Measurements from ENCODE around the gene BTBD2.

BTBD2 gene

GRCh38 chr19:2043251-2043641, 27.7 kb upstream of the BTBD2 start:
- Histone ChIP-seq H3K9me3 (ENCODE audit: control insufficient read depth, insufficient read depth, low read length) (no peaks in the 10 kb centered on the region), H3K4me3 (ENCODE audit: low read depth, low read length) (no peak overlapping the region), H3K9ac (ENCODE audit: low read depth, low read length) (no peak overlapping the region), H3K36me3 (ENCODE audit: control insufficient read depth, insufficient read depth, low read length) (peaks cover 72% of the 10 kb centered on the region), H3K27ac (ENCODE audit: low read depth, low read length) (no peak overlapping the region), H3K4me1 (ENCODE audit: control insufficient read depth, insufficient read depth, low read length) (peaks cover 8% of the 10 kb centered on the region), H3K27me3 (ENCODE audit: control insufficient read depth, insufficient read depth, low read length) (no peaks in the 10 kb centered on the region)

- Histone ChIP-seq H3K36me3 (ENCODE audit: control insufficient read depth, insufficient read depth, low read length) (peaks cover 73% of the 10 kb centered on the region), H3K27me3 (ENCODE audit: control insufficient read depth, insufficient read depth, low read length) (no peaks in the 10 kb centered on the region), H3K27ac (ENCODE audit: low read depth, low read length) (peak overlapping the region; percentile 92), H3K4me3 (ENCODE audit: low read depth, low read length) (peak overlapping the region; percentile 48; the same call in 1 of the 2 replicates), H3K9ac (ENCODE audit: low read depth, low read length) (peak overlapping the region; percentile 77), H3K9me3 (ENCODE audit: control insufficient read depth, insufficient read depth, low read length) (no peaks in the 10 kb centered on the region), H3K4me1 (ENCODE audit: control insufficient read depth, insufficient read depth, low read length) (peaks cover 8% of the 10 kb centered on the region)
Measured at GRCh38 chr19:2042485-2043250, 27.2 kb upstream of the BTBD2 start.

- peak overlapping the region; percentile 92 for H3K27ac ChIP-seq (ENCODE audit: low read depth, low read length)
- peaks cover 73% of the 10 kb centered on the region for H3K36me3 ChIP-seq (ENCODE audit: control insufficient read depth, insufficient read depth, low read length)
- peaks cover 8% of the 10 kb centered on the region for H3K4me1 ChIP-seq (ENCODE audit: control insufficient read depth, insufficient read depth, low read length)
- H3K4me3 ChIP-seq (ENCODE audit: low read depth, low read length), result peak overlapping the region; percentile 48; the same call in 1 of the 2 replicates
- H3K9me3 ChIP-seq (ENCODE audit: control insufficient read depth, insufficient read depth, low read length), result no peaks in the 10 kb centered on the region
- H3K9ac ChIP-seq (ENCODE audit: low read depth, low read length), result peak overlapping the region; percentile 77
- no peaks in the 10 kb centered on the region for H3K27me3 ChIP-seq (ENCODE audit: control insufficient read depth, insufficient read depth, low read length)
Measured at GRCh38 chr19:2041683-2042484, 26.4 kb upstream of the BTBD2 start.

- Histone ChIP-seq H3K36me3 (ENCODE audit: control insufficient read depth, insufficient read depth, low read length) (peaks cover 68% of the 10 kb centered on the region), H3K27ac (ENCODE audit: low read depth, low read length) (peak overlapping the region; percentile 83), H3K4me3 (ENCODE audit: low read depth, low read length) (no peak overlapping the region), H3K27me3 (ENCODE audit: control insufficient read depth, insufficient read depth, low read length) (no peaks in the 10 kb centered on the region), H3K9ac (ENCODE audit: low read depth, low read length) (no peak overlapping the region; the same call in 1 of the 2 replicates), H3K4me1 (ENCODE audit: control insufficient read depth, insufficient read depth, low read length) (peaks cover 8% of the 10 kb centered on the region), H3K9me3 (ENCODE audit: control insufficient read depth, insufficient read depth, low read length) (no peaks in the 10 kb centered on the region)
Measured at GRCh38 chr19:2041433-2041682, 25.8 kb upstream of the BTBD2 start.

GRCh38 chr19:2040647-2041432, 25.3 kb upstream of the BTBD2 start:
- Histone ChIP-seq H3K4me3 (ENCODE audit: low read depth, low read length) (no peak overlapping the region), H3K36me3 (ENCODE audit: control insufficient read depth, insufficient read depth, low read length) (peaks cover 63% of the 10 kb centered on the region), H3K9me3 (ENCODE audit: control insufficient read depth, insufficient read depth, low read length) (no peaks in the 10 kb centered on the region), H3K4me1 (ENCODE audit: control insufficient read depth, insufficient read depth, low read length) (peaks cover 8% of the 10 kb centered on the region), H3K27me3 (ENCODE audit: control insufficient read depth, insufficient read depth, low read length) (no peaks in the 10 kb centered on the region), H3K27ac (ENCODE audit: low read depth, low read length) (peak overlapping the region; percentile 83), H3K9ac (ENCODE audit: low read depth, low read length) (no peak overlapping the region; the same call in 1 of the 2 replicates)

- Histone ChIP-seq H3K36me3 (ENCODE audit: control insufficient read depth, insufficient read depth, low read length) (peaks cover 56% of the 10 kb centered on the region), H3K27ac (ENCODE audit: low read depth, low read length) (no peak overlapping the region), H3K9me3 (ENCODE audit: control insufficient read depth, insufficient read depth, low read length) (no peaks in the 10 kb centered on the region), H3K9ac (ENCODE audit: low read depth, low read length) (no peak overlapping the region), H3K27me3 (ENCODE audit: control insufficient read depth, insufficient read depth, low read length) (no peaks in the 10 kb centered on the region), H3K4me1 (ENCODE audit: control insufficient read depth, insufficient read depth, low read length) (peaks cover 8% of the 10 kb centered on the region), H3K4me3 (ENCODE audit: low read depth, low read length) (no peak overlapping the region)
Measured at GRCh38 chr19:2039959-2040646, 24.6 kb upstream of the BTBD2 start.

GRCh38 chr19:2039089-2039958, 23.8 kb upstream of the BTBD2 start:
- no peaks in the 10 kb centered on the region for H3K27me3 ChIP-seq (ENCODE audit: control insufficient read depth, insufficient read depth, low read length)
- peaks cover 50% of the 10 kb centered on the region for H3K36me3 ChIP-seq (ENCODE audit: control insufficient read depth, insufficient read depth, low read length)
- peaks cover 8% of the 10 kb centered on the region for H3K4me1 ChIP-seq (ENCODE audit: control insufficient read depth, insufficient read depth, low read length)

GRCh38 chr19:2038284-2039088, 23.0 kb upstream of the BTBD2 start:
- peaks cover 8% of the 10 kb centered on the region for H3K4me1 ChIP-seq (ENCODE audit: control insufficient read depth, insufficient read depth, low read length)
- H3K36me3 ChIP-seq (ENCODE audit: control insufficient read depth, insufficient read depth, low read length), result peaks cover 47% of the 10 kb centered on the region
- H3K4me3 ChIP-seq (ENCODE audit: low read depth, low read length), result no peak overlapping the region
- no peaks in the 10 kb centered on the region for H3K9me3 ChIP-seq (ENCODE audit: control insufficient read depth, insufficient read depth, low read length)
- H3K27me3 ChIP-seq (ENCODE audit: control insufficient read depth, insufficient read depth, low read length), result no peaks in the 10 kb centered on the region
- H3K27ac ChIP-seq (ENCODE audit: low read depth, low read length), result no peak overlapping the region
- no peak overlapping the region for H3K9ac ChIP-seq (ENCODE audit: low read depth, low read length)

More at GRCh38 chr19:2039089-2039958, 23.8 kb upstream of the BTBD2 start:
- Histone ChIP-seq H3K27ac (ENCODE audit: low read depth, low read length) (no peak overlapping the region), H3K9ac (ENCODE audit: low read depth, low read length) (no peak overlapping the region), H3K4me3 (ENCODE audit: low read depth, low read length) (no peak overlapping the region), H3K9me3 (ENCODE audit: control insufficient read depth, insufficient read depth, low read length) (no peaks in the 10 kb centered on the region)

- H3K27ac ChIP-seq (ENCODE audit: low read depth, low read length), result no peak overlapping the region
- no peak overlapping the region for H3K9ac ChIP-seq (ENCODE audit: low read depth, low read length)
- H3K9me3 ChIP-seq (ENCODE audit: control insufficient read depth, insufficient read depth, low read length), result no peaks in the 10 kb centered on the region
- H3K4me3 ChIP-seq (ENCODE audit: low read depth, low read length), result no peak overlapping the region
- H3K27me3 ChIP-seq (ENCODE audit: control insufficient read depth, insufficient read depth, low read length), result no peaks in the 10 kb centered on the region
- peaks cover 40% of the 10 kb centered on the region for H3K36me3 ChIP-seq (ENCODE audit: control insufficient read depth, insufficient read depth, low read length)
- H3K4me1 ChIP-seq (ENCODE audit: control insufficient read depth, insufficient read depth, low read length), result peaks cover 6% of the 10 kb centered on the region
Measured at GRCh38 chr19:2037651-2038255, 22.2 kb upstream of the BTBD2 start.

Data from HUES48 (cell line).